Adrenal gland (tissue), 12 donors: ENCODE measurements around the gene STXBP5. TPM values are rescaled to one million over a fixed set of nuclear protein-coding genes. Genes with fewer than 3 reads are reported as not detected.
A peak's percentile ranks its signal among the peaks of the same experiment; 100 is the strongest.

Experiments used
- DNase-seq, 7 donors: peaks; one replicate each; pipeline ENCODE4 v3.0.0-alpha.2; 2019 to 2020
- H3K27ac ChIP-seq, 5 donors: fragments of 200-600 bp; sonication (generic) in 4 of 5; 1 replicate in 3 of 5; 2 replicates in 2 of 5; pipeline versions ENCODE4 v1.5.1 to v1.8.0; 2016 to 2020; ENCODE audit warnings: mild to moderate bottlenecking in 1 of 5
- H3K27me3 ChIP-seq: fragments of 200-600 bp; 2 replicates; pipeline ENCODE4 v1.8.0; 2021
- H3K36me3 ChIP-seq, 2 donors: fragments of 200-600 bp; replicated peaks in 1 of 2; 1 replicate in 1 of 2; 2 replicates in 1 of 2; pipeline versions ENCODE4 v1.5.1 to v1.8.0; 2018 to 2022
- H3K4me1 ChIP-seq, 2 donors: fragments of 200-600 bp; replicated peaks in 1 of 2; 1 replicate in 1 of 2; 2 replicates in 1 of 2; pipeline versions ENCODE4 v1.5.1 to v1.8.0; 2018 to 2021
- H3K4me3 ChIP-seq, 4 donors: fragments of 200-600 bp; sonication (generic) in 3 of 4; one replicate each; pipeline ENCODE4 v1.5.1; 2016 to 2018
- H3K9me3 ChIP-seq, 3 donors: fragments of 200-600 bp; sonication (generic) in 1 of 3; replicated peaks in 1 of 3; 1 replicate in 2 of 3; 2 replicates in 1 of 3; pipeline versions ENCODE4 v1.5.1 to v1.8.0; 2016 to 2021
- CTCF ChIP-seq, 6 experiments: fragments of 450-650 bp in 4 of 6; fragments of 200-600 bp in 2 of 6; sonication (generic) in 1 of 6; IDR thresholded peaks; 1 replicate in 5 of 6; 2 replicates in 1 of 6; pipeline versions ENCODE4 v1.5.1 to v1.8.0; 2016 to 2021; ENCODE audit warnings: antibody characterized with exemption in 6 of 6, mild to moderate bottlenecking in 2 of 6, moderate library complexity in 1 of 6
- POLR2A ChIP-seq, 2 donors: fragments of 450-650 bp; IDR thresholded peaks; one replicate each; pipeline ENCODE4 v1.6.1; 2017; ENCODE audit warnings: antibody characterized with exemption in 2 of 2, mild to moderate bottlenecking in 2 of 2, moderate library complexity in 1 of 2
- WGBS, 4 donors: extraction: QIAGEN DNeasy Blood & Tissue Kit in 2 of 4; methylation state at CpG; one replicate each; pipeline versions ENCODE4 v1.1.5 to v1.1.7; 2013 to 2017; 5-methylcytosine and 5-hydroxymethylcytosine counted together
- intact Hi-C, 2 donors: fragments of 100-400 bp; cut with DNase I; formaldehyde crosslinking; loops; one replicate each; pipeline versions ENCODE4 v1.14.1 to v1.15.0; 2022 to 2023
- polyA plus RNA-seq, 3 donors: library from polyadenylated mRNA; stranded (reverse); fragments of 200-250 nt in 2 of 3; fragments of 350-450 nt in 1 of 3; fragmentation: Illumina TruSeq in 1 of 3; extraction: RNeasy Lipid Tissue Mini Kit (QIAGEN cat#74804) in 1 of 3; gene quantifications; one replicate each; pipeline ENCODE4 v1.2.3, GENCODE V29; 2013 to 2014
- total RNA-seq, 9 donors: library from RNA; depleted of rRNA in 4 of 9; stranded (reverse); fragments of >200 nt in 4 of 9; fragments of 120-200 nt in 1 of 9; fragmentation: NEBNext Ultra II Directional in 1 of 9; extraction: Animal tissue kit (Norgen Biotek cat#: 25700) in 1 of 9; gene quantifications; one replicate each; pipeline versions ENCODE4 v1.1.0 to v1.2.4, GENCODE V29; 2013 to 2023
- donor health status: healthy with polysubstance abuse.
- donor health status: Bipolar disorder and iron deficiency.
- donor health status: DM: yes; HTN: yes; CAD: no.
- donor health status: DM: no; HTN: no; CAD: no.
- donor health status: DM: no; HTN: no; CAD: no.
- donor health status: DM: yes; HTN: yes; CAD: no.

STXBP5 gene
- total and polyA plus RNA-seq, 12 donors = 18.0 to 66.3 (median 30.1) TPM

GRCh38 chr6:147207837-147208754 lies 3.9 kb downstream of the STXBP5 start:
- DNase-seq = no peak
- peak overlapping the region in 4 of 5 donors; percentile 42 to 95 (median 72) for H3K27ac ChIP-seq
- peaks cover 16 to 45% of the 10 kb centered on the region in 2 donors for H3K4me1 ChIP-seq
- no peak for TF ChIP-seq CTCF (IDR thresholded peaks at IDR 0.05)
- TF ChIP-seq POLR2A (IDR thresholded peaks at IDR 0.05) = peak in 1 of 2 donors; percentile 1
- H3K27me3 ChIP-seq = no peaks in the 10 kb centered on the region
- no peaks in the 10 kb centered on the region for H3K9me3 ChIP-seq
- intact Hi-C loops = no loop called here
- H3K4me3 ChIP-seq = peak overlapping the region in 1 of 4 donors; percentile 93
- no peaks in the 10 kb centered on the region for H3K36me3 ChIP-seq
- WGBS, 4 donors = 78 to 88% (median 83%) methylated on average over 4 of the region's 4 CpGs

- Histone ChIP-seq H3K27me3 (no peaks in the 10 kb centered on the region), H3K36me3 (no peaks in the 10 kb centered on the region), H3K27ac (peak overlapping the region in 1 of 5 donors; percentile 24), H3K9me3 (no peaks in the 10 kb centered on the region), H3K4me1 (peaks cover 16 to 43% of the 10 kb centered on the region in 2 donors), H3K4me3 (no peak overlapping the region)
- WGBS, 4 donors = 69 to 75% (median 72%) methylated on average over 2 of the region's 2 CpGs
- intact Hi-C loops = no loop called here
- no peak for TF ChIP-seq POLR2A (IDR thresholded peaks at IDR 0.05)
- no peak for TF ChIP-seq CTCF (IDR thresholded peaks at IDR 0.05)
- DNase-seq = no peak
Measured at GRCh38 chr6:147209762-147210449, 5.7 kb downstream of the STXBP5 start.

GRCh38 chr6:147211349-147211748 lies 7.1 kb downstream of the STXBP5 start:
- no peak overlapping the region for H3K4me3 ChIP-seq
- WGBS, 4 donors = 97 to 98% (median 97%) methylated on average over 2 of the region's 2 CpGs
- no peak for DNase-seq
- H3K27me3 ChIP-seq = no peaks in the 10 kb centered on the region
- no peaks in the 10 kb centered on the region for H3K9me3 ChIP-seq
- intact Hi-C loops = no loop called here
- no peak for TF ChIP-seq CTCF (IDR thresholded peaks at IDR 0.05)
- no peak for TF ChIP-seq POLR2A (IDR thresholded peaks at IDR 0.05)
- H3K36me3 ChIP-seq = no peaks in the 10 kb centered on the region
- peaks cover 16 to 29% of the 10 kb centered on the region in 2 donors for H3K4me1 ChIP-seq
- H3K27ac ChIP-seq = no peak overlapping the region

GRCh38 chr6:147211831-147212230 lies 7.6 kb downstream of the STXBP5 start:
- intact Hi-C loops = no loop called here
- 90 to 95% (median 93%) methylated on average over 4 of the region's 4 CpGs for WGBS, 4 donors
- H3K4me1 ChIP-seq = peaks cover 16 to 24% of the 10 kb centered on the region in 2 donors

More at GRCh38 chr6:147211831-147212230, 7.6 kb downstream of the STXBP5 start:
- Histone ChIP-seq H3K9me3 (no peaks in the 10 kb centered on the region), H3K36me3 (no peaks in the 10 kb centered on the region), H3K27ac (peak overlapping the region in 1 of 5 donors; percentile 1), H3K27me3 (no peaks in the 10 kb centered on the region), H3K4me3 (no peak overlapping the region)
- TF ChIP-seq CTCF (IDR thresholded peaks at IDR 0.05) (no peak), POLR2A (IDR thresholded peaks at IDR 0.05) (no peak)
- no peak for DNase-seq
